Measurements from ENCODE around the gene NR2F1-AS1.

Gene NR2F1-AS1

GRCh38 chr5:93589152-93589828 lies 8.3 kb upstream of the NR2F1-AS1 start:
- no peak for TF ChIP-seq CTCF (IDR thresholded peaks at IDR 0.05; ENCODE audit: control insufficient read depth, insufficient read depth, low read depth, low read length, missing control alignments)
- no peak overlapping the region for H3K4me3 ChIP-seq (ENCODE audit: control insufficient read depth, low read depth, low read length)
- DNase-seq (ENCODE audit: low read depth), result no peak

- no peak for DNase-seq (ENCODE audit: low read depth)
- TF ChIP-seq CTCF (IDR thresholded peaks at IDR 0.05; ENCODE audit: control insufficient read depth, insufficient read depth, low read depth, low read length, missing control alignments), result no peak
These were observed 7.5 kb upstream of the NR2F1-AS1 start for GRCh38 chr5:93588352-93589151.

GRCh38 chr5:93587597-93588351 lies 6.8 kb upstream of the NR2F1-AS1 start:
- TF ChIP-seq CTCF (IDR thresholded peaks at IDR 0.05; ENCODE audit: control insufficient read depth, insufficient read depth, low read depth, low read length, missing control alignments), result no peak
- peak overlapping the region; percentile 68 for H3K4me3 ChIP-seq (ENCODE audit: control insufficient read depth, low read depth, low read length)
- no peak for DNase-seq (ENCODE audit: low read depth)

More at GRCh38 chr5:93588352-93589151, 7.5 kb upstream of the NR2F1-AS1 start:
- no peak overlapping the region for H3K4me3 ChIP-seq (ENCODE audit: control insufficient read depth, low read depth, low read length)

- DNase-seq (ENCODE audit: low read depth), result no peak
- peak overlapping the region; percentile 68 for H3K4me3 ChIP-seq (ENCODE audit: control insufficient read depth, low read depth, low read length)
These were observed 5.9 kb upstream of the NR2F1-AS1 start for GRCh38 chr5:93586736-93587596.

GRCh38 chr5:93585767-93586385 lies 4.9 kb upstream of the NR2F1-AS1 start:
- H3K4me3 ChIP-seq (ENCODE audit: control insufficient read depth, low read depth, low read length), result peak overlapping the region; percentile 68
- TF ChIP-seq CTCF (IDR thresholded peaks at IDR 0.05; ENCODE audit: control insufficient read depth, insufficient read depth, low read depth, low read length, missing control alignments), result no peak
- DNase-seq (ENCODE audit: low read depth), result no peak

More at GRCh38 chr5:93586736-93587596, 5.9 kb upstream of the NR2F1-AS1 start:
- no peak for TF ChIP-seq CTCF (IDR thresholded peaks at IDR 0.05; ENCODE audit: control insufficient read depth, insufficient read depth, low read depth, low read length, missing control alignments)

All from AG09309 (cell line).